ENCODE results near the gene HSPBP1. TPM values are rescaled to one million over a fixed set of nuclear protein-coding genes. Genes with fewer than 3 reads are reported as not detected.
A peak's percentile ranks its signal among the peaks of the same experiment; 100 is the strongest.

The HSPBP1 gene
- total RNA-seq, 1 experiment from 2014 or later, result 39.3 TPM

DNA sequence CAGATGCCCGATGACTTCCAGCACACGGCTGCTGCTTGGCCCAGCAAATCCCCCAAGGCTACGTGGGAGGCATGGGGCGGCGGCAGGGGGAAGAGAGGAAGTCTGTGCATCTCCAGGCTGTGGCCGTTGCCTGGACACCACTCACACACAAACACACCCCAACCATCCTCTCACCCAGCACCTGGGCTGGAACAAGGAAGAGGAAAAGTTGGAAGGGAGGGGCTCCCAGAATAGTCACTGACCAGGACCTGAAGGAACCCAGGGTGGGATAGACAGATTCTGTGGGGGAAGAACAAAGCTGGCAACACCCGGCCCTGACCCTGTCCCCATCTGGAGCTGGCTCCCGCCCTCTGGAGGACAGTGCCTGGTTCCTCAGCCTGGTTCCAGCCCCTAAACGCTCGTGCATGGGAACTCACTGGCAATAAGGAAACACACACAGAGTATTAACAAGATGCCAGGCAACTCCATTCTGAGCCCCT, 32.2 kb downstream of the HSPBP1 start:
- Histone ChIP-seq H3K36me3 (peaks cover 19% of the 10 kb centered on the region; the same call in 1 of the 2 replicates), H3K4me3 (no peak overlapping the region), H3K9me3 (replicated peaks) (no peaks in the 10 kb centered on the region), H3K4me1 (no peaks in the 10 kb centered on the region), H3K27ac (no peak overlapping the region), H3K27me3 (no peaks in the 10 kb centered on the region)
- DNase-seq, result no peak

DNA sequence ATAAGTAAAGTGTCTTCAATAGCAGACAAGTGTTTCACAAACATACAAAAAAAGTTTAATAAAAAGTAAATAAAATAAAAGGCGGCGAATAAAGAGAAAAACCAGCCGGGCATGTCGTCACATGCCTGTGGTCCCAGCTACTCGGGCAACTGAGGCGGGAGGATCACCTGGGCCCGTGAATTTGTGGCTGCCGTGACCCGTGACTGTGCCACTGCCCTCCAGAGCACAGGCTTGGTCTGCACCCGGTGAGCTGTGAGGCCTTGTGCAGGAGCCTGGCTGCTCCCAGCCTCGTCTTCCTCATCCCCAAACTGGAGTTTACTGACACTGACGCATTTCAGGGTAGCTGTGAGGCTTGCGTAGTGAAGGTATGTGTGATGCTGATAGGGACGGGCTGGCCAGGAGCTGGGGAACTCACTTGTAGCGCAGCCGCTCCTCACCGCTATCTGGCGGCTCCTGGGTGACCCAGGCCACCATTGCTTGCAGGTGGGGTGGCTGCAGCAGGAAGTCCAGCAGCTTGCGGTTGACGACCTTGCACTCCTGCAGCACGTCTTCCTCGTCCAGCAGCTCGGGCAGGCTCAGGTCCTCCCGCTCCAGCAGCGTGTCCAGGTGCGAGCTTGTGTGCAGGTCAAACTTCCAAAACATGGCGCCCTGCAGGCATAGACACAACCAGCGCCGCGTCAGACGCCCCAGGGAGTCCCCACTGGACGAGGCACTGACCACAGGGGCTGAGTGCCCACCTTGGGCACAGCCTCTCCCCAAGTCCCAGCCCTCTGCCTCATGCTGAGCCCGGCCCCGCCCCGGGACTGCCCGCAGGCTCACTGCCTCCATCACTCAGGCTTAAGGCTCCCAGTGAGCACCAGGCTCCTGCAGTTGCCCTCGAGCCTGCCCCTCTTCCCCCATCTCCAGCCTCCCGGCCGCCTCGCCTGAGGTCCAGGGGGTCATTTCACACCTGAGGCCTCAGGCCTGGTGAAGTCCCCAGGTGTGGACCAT, 33.2 kb downstream of the HSPBP1 start:
- Histone ChIP-seq H3K4me3 (no peak overlapping the region), H3K9me3 (replicated peaks) (no peaks in the 10 kb centered on the region), H3K27ac (no peak overlapping the region), H3K27me3 (no peaks in the 10 kb centered on the region), H3K36me3 (peaks cover 21% of the 10 kb centered on the region), H3K4me1 (no peaks in the 10 kb centered on the region)
- no peak for DNase-seq

GRCh38 chr19:55245236-55245904, 34.5 kb downstream of the HSPBP1 start:
- H3K4me1 ChIP-seq, result no peaks in the 10 kb centered on the region
- no peak for DNase-seq

GRCh38 chr19:55244004-55244680, 35.8 kb downstream of the HSPBP1 start:
- peaks cover 33% of the 10 kb centered on the region for H3K36me3 ChIP-seq

More at GRCh38 chr19:55245236-55245904, 34.5 kb downstream of the HSPBP1 start:
- Histone ChIP-seq H3K27ac (no peak overlapping the region), H3K27me3 (no peaks in the 10 kb centered on the region), H3K36me3 (peaks cover 27% of the 10 kb centered on the region), H3K4me3 (no peak overlapping the region), H3K9me3 (replicated peaks) (no peaks in the 10 kb centered on the region)

GRCh38 chr19:55242517-55242916, 37.4 kb downstream of the HSPBP1 start:
- Histone ChIP-seq H3K4me3 (no peak overlapping the region), H3K4me1 (no peaks in the 10 kb centered on the region), H3K27ac (no peak overlapping the region), H3K9me3 (replicated peaks) (no peaks in the 10 kb centered on the region), H3K27me3 (no peaks in the 10 kb centered on the region), H3K36me3 (peaks cover 47% of the 10 kb centered on the region)
- peak; percentile 13 to 40 for DNase-seq

More at GRCh38 chr19:55244004-55244680, 35.8 kb downstream of the HSPBP1 start:
- Histone ChIP-seq H3K27me3 (no peaks in the 10 kb centered on the region), H3K27ac (no peak overlapping the region), H3K4me3 (no peak overlapping the region), H3K4me1 (no peaks in the 10 kb centered on the region), H3K9me3 (replicated peaks) (no peaks in the 10 kb centered on the region)
- DNase-seq, result no peak

DNA sequence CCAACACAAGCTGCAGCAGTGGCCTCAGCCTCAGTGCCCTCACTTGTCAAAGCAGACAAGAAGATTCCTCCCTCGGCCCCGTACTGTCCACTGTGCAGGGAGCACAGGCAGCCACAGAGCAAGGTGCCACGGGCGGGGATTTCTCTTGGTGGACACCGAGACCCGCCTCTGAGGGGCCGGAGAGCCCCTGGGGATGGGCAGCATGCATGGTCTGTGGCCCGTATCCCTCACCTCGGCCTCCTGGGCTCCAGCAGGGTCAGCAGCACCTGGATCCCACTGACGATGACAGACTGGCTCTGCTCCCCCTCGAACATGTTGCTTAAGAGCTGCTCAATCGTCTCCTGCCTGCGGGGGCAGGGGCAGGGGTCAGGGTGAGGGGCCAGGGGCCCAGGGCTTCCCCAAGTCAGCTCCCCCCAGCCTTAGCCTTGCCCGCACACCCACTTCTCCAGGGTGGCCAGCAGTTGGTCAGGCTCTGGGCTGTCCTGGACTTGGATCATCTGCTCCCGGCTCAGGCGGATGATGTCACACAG, 37.9 kb downstream of the HSPBP1 start:
- H3K27me3 ChIP-seq, result no peaks in the 10 kb centered on the region
- H3K27ac ChIP-seq, result no peak overlapping the region
- H3K4me1 ChIP-seq, result no peaks in the 10 kb centered on the region
- peaks cover 53% of the 10 kb centered on the region for H3K36me3 ChIP-seq
- H3K4me3 ChIP-seq, result no peak overlapping the region
- no peak for DNase-seq
- no peaks in the 10 kb centered on the region for H3K9me3 ChIP-seq (replicated peaks)

DNA sequence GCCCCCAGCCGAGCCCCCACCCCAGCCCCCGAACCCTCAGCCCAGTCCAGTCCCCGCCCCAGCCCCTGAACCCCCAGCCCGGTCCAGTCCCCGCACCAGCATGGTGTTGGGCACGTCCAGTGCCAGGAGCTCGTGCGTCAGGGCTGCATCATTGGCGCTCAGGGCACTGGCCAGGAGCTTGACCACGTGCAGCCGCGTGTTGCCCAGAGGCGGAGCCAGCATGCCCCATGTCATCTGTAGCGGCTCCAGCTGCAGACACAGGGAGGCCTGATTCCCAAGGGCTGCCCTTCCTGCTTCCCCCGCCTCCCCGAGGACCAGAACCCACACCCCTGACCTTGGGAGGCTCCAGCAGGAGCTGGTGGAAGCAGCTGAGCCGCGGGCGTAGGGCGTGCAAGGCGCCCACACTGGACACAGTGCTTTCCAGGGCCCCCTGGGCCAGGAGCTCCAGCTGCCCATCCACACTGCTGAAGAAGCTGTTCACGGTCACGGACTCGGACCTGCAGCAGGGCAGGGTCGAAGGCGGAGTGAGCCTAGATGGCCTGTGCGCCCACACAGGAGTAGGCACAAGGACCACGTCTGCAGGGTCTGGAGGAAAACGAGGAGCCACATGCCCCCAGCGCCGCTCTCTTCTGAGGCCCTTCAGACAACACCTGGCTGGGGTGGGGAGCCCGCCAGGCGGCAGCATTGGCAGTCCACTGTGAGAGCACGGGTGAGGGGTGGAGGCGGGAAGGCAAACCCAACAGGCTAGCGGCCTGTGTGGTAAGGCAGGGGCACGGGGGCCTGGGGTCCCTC, 38.6 kb downstream of the HSPBP1 start:
- no peak overlapping the region for H3K4me3 ChIP-seq
- no peaks in the 10 kb centered on the region for H3K4me1 ChIP-seq
- no peak for DNase-seq
- no peaks in the 10 kb centered on the region for H3K9me3 ChIP-seq (replicated peaks)
- no peaks in the 10 kb centered on the region for H3K27me3 ChIP-seq
- no peak overlapping the region for H3K27ac ChIP-seq
- peaks cover 59% of the 10 kb centered on the region for H3K36me3 ChIP-seq

GRCh38 chr19:55240713-55241020, 39.2 kb downstream of the HSPBP1 start:
- no peak for DNase-seq
- no peaks in the 10 kb centered on the region for H3K9me3 ChIP-seq (replicated peaks)
- peaks cover 62% of the 10 kb centered on the region for H3K36me3 ChIP-seq
- no peak overlapping the region for H3K27ac ChIP-seq
- no peaks in the 10 kb centered on the region for H3K27me3 ChIP-seq
- no peaks in the 10 kb centered on the region for H3K4me1 ChIP-seq
- H3K4me3 ChIP-seq, result no peak overlapping the region

DNA sequence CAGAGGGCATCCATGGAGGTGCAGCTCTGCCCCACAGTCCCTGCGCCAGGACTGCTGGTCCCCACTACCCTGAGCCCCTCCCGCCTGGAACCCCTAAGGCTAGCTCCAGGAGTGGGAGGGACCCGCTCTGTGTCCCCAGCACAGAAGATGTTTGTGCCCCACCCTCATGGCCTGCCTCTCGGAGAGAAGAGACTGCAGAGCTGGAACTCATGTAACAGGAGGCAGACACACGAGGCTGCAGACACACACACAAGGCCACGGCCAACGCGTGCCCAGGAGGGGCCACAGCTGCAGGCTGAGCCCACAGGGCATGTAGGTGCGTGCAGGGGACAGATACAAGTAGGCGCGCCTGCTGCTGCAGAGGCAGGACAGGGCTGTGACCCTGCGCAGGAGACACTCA, 40.9 kb downstream of the HSPBP1 start:
- Histone ChIP-seq H3K27me3 (no peaks in the 10 kb centered on the region), H3K36me3 (peaks cover 58% of the 10 kb centered on the region), H3K4me3 (no peak overlapping the region), H3K9me3 (replicated peaks) (no peaks in the 10 kb centered on the region), H3K4me1 (no peaks in the 10 kb centered on the region), H3K27ac (no peak overlapping the region)
- no peak for DNase-seq

DNA sequence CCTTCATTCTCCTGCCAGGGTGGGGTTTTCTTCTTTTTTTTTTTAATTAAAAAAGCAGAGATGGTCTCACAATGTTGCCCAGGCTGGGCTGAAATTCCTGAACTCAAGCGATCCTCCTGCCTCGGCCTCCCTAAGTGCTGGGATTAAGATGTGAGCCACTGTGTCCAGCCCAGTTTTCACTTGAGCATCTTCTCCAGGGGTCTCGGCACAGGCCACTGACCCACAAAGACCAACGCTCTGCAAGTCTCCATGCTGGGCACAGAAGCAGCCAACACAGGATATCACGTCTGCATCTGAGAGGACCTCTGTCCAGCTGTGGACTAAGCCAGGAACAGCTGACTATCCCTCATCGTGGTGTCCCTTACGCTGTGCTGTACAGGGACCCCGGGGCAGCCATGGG, 41.9 kb downstream of the HSPBP1 start:
- H3K27me3 ChIP-seq, result no peaks in the 10 kb centered on the region
- peaks cover 54% of the 10 kb centered on the region for H3K36me3 ChIP-seq
- no peaks in the 10 kb centered on the region for H3K9me3 ChIP-seq (replicated peaks)
- no peak overlapping the region for H3K4me3 ChIP-seq
- no peak for DNase-seq
- no peaks in the 10 kb centered on the region for H3K4me1 ChIP-seq
- no peak overlapping the region for H3K27ac ChIP-seq

- H3K27ac ChIP-seq, result no peak overlapping the region
- DNase-seq, result no peak
- H3K4me1 ChIP-seq, result no peaks in the 10 kb centered on the region
- H3K4me3 ChIP-seq, result no peak overlapping the region
- no peaks in the 10 kb centered on the region for H3K9me3 ChIP-seq (replicated peaks)
- H3K27me3 ChIP-seq, result no peaks in the 10 kb centered on the region
- peaks cover 31% of the 10 kb centered on the region for H3K36me3 ChIP-seq
Measured at GRCh38 chr19:55232986-55233385, 46.9 kb downstream of the HSPBP1 start.

GRCh38 chr19:55232286-55232602, 47.7 kb downstream of the HSPBP1 start:
- Histone ChIP-seq H3K4me3 (no peak overlapping the region), H3K36me3 (peaks cover 26% of the 10 kb centered on the region), H3K4me1 (no peaks in the 10 kb centered on the region), H3K27ac (no peak overlapping the region), H3K9me3 (replicated peaks) (no peaks in the 10 kb centered on the region), H3K27me3 (no peaks in the 10 kb centered on the region)
- DNase-seq, result no peak

DNA sequence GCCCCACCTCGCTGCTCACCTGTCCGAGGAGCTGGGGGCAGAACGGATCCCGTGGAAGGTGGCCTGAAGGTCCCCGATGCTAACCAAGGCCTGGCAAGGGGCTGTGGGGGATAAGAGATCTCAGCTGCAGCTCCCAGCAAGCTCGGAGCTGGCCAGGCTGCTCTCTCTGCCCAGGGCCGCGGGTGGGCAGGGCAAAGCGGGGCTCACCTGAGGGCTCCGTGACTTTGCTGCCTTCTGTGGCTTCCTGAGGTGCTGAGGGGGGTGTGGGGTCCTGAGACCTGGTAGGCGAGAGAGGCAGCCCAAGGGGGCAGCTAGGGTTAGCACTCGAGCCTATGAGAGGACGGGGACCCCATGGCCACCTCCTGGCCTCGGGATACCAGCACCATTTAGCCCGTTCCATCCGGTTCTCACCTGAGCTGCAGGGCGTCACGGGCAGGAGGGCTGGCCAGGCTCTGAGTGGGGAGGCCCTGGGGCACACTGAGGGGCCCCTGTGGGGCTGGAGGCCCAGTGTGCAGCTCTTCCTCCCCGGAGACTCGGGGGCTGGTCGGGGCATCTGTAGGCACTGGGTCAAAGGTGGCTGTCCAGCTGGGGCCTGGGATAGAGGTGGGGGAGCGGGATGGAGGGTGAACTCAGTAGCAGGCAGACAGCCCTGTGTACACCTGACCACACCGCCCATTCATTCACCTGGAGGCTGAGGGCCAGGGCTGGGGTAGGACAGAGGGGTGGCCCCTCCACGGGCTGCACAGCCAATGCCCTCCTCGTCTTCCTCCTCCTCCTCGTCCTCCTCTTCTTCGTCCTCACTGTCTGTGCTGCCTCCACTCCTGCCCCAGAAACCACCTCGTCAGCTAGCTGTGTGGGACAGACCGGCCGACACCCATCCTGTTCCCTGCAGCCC, 48.3 kb downstream of the HSPBP1 start:
- Histone ChIP-seq H3K27me3 (no peaks in the 10 kb centered on the region), H3K27ac (no peak overlapping the region), H3K4me1 (no peaks in the 10 kb centered on the region), H3K4me3 (no peak overlapping the region), H3K36me3 (peaks cover 20% of the 10 kb centered on the region), H3K9me3 (replicated peaks) (no peaks in the 10 kb centered on the region)
- DNase-seq, result no peak

All from SJCRH30 (cell line).